ENCODE data around the gene ZNF557.

Gene ZNF557

DNA sequence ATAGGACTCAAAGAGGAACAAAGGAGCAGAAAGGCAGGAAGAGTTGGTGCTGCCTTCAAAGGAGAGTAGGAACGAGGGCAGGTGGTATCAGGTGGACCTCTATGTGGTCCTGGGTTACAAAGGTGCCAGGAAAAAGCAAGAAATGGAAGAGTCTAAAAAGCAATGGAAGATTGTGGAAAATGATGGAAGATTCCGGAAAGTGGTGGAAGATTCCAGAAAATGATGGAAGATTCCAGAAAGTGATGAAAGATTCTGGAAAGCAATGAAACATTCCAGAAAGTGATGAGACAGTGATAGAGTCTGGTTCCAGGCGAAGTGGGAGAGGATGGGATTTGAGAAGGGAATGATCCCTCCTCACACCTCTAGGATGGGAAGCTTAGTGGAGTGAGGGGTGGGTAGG is 55.3 kb downstream of the ZNF557 start:
- DNase-seq (ENCODE audit: low read depth in 1 of 2, low spot score in 1 of 2), result no peak

- no peak for DNase-seq (ENCODE audit: low read depth in 1 of 2, low spot score in 1 of 2)
Observed at GRCh38 chr19:7125221-7125620, 55.7 kb downstream of the ZNF557 start.

DNA sequence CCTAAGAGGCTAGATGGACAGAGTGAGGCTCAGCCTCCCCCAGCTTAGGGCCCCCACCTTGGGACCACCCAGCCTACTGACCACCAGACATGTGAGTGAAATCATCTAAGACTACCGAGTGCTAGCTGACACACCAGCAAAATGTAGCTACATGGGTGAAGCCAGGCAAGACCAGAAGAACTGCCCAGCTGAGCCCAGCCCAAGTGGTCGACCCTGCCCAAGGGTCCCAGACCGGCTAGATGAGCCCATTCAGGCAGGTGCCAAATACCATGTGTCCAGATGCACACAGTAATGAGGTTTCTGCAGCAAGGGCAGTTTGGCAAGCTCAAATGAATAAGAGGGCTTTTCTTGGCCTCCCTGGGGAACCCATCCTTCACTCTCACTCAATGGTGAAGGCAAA is 56.6 kb downstream of the ZNF557 start:
- DNase-seq (ENCODE audit: low read depth in 1 of 2, low spot score in 1 of 2), result no peak

DNA sequence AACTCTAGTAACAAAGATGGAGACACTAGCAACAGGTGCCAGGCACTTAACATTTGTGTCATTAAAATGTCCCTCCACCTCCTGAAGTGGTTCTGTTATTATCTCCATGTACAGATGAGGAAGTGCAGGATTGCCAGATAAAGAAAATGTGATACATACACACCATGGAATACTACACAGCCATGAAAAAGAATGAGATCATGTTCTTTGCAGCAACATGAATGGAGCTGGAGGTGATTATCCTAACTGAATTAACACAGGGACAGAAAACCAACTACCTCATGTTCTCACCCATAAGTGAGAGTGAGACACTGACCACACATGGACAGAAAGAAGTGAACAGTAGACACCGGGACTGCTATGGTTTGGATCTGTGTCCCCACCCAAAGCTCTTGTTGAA is 60.5 kb downstream of the ZNF557 start:
- DNase-seq (ENCODE audit: low read depth in 1 of 2, low spot score in 1 of 2), result no peak

GRCh38 chr19:7132054-7132453 is 62.6 kb downstream of the ZNF557 start:
- DNase-seq (ENCODE audit: low read depth in 1 of 2, low spot score in 1 of 2), result no peak

DNA sequence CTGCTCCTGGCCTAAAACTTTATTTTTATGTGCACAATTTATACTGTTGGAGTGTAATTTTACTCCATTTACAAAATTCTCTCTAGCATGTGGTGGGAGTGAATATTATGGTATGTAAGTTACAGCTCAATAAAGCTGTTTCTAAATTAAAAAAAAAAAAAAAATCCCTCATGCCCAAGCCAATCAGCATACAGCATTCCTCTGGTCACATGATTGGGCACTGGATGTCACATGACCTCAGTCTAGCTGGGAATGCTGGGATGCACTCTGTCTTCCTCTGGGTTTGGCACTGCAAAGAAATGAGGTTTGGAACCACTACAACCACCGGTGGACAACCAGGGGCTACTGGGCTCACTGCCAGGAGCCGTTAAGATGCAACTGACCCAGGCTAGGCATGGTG is 67.6 kb downstream of the ZNF557 start:
- no peak for DNase-seq (ENCODE audit: low read depth in 1 of 2, low spot score in 1 of 2)

Data from activated CD4-positive, alpha-beta T cell treated with anti-CD3 and anti-CD28 coated beads, Interleukin-2, amount 50 U/mL, for 24 hours (primary cell).